Pons (tissue), 1 donor: ENCODE results near the gene RABL2B.

ENCODE experiments used
- DNase-seq: peaks from one replicate; pipeline ENCODE4 v3.0.0-alpha.2; 2016; ENCODE audit warnings: low spot score

RABL2B gene

DNA sequence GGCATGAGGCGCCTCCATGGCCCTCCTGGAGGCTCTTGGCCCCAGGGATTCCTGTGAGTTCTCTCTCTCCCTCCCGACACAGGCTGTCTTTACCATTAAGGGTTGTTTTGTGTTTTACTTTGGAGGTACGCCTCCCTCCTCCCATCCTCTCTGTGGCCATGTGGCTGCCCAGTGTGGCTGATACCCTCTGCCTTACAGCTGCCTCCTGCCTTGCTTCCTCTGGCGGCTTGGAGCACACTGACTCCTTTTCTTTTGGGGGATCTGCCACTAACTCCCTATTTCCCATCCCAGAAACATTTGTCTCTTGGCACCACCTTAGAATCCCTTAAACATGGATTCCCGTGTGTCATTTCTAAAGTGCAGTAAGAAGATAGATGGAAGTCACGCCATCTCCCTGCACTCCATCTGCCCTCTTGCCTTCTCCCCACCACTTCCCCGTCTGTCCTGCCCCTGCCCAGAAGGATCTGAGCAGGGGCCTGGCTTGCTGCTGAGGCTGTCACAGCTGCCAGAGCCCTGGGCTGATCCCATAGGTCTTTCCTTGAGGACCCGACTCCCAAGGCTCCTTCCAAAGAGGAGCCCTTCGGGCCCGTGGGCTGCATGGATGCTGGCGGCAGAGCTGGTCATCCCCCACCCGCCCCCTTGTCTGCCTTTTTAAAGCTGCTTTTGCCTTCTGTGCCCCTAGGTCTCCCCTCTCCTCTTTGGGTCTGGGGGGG, 60.6 kb downstream of the RABL2B start:
- DNase-seq: no peak

DNA sequence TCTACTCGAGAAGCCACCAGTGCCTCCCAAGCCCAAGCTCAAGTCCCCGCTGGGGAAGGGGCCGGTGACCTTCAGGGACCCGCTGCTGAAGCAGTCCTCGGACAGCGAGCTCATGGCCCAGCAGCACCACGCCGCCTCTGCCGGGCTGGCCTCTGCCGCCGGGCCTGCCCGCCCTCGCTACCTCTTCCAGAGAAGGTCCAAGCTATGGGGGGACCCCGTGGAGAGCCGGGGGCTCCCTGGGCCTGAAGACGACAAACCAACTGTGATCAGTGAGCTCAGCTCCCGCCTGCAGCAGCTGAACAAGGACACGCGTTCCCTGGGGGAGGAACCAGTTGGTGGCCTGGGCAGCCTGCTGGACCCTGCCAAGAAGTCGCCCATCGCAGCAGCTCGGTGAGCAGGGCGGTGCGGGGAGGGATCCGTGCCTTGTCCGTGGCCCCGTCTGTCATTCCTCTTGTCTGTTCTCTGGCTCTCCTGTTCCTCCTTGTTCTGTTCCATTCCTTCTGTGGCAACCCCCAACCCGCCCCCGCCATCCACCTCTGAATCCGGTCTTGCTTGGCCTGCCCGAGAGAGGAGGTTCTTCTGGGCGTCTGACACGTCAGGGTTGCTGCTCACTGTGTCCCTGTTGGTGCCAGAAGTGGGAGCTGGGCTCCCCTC, 61.3 kb downstream of the RABL2B start:
- no peak for DNase-seq

DNA sequence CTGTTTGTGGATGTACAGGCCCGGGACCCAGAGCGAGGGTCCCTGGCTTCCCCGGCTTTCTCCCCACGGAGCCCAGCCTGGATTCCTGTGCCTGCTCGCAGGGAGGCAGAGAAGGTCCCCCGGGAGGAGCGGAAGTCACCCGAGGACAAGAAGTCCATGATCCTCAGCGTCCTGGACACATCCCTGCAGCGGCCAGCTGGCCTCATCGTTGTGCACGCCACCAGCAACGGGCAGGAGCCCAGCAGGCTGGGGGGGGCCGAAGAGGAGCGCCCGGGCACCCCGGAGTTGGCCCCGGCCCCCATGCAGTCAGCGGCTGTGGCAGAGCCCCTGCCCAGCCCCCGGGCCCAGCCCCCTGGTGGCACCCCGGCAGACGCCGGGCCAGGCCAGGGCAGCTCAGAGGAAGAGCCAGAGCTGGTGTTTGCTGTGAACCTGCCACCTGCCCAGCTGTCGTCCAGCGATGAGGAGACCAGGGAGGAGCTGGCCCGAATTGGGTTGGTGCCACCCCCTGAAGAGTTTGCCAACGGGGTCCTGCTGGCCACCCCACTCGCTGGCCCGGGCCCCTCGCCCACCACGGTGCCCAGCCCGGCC, 62.1 kb downstream of the RABL2B start:
- no peak for DNase-seq

DNA sequence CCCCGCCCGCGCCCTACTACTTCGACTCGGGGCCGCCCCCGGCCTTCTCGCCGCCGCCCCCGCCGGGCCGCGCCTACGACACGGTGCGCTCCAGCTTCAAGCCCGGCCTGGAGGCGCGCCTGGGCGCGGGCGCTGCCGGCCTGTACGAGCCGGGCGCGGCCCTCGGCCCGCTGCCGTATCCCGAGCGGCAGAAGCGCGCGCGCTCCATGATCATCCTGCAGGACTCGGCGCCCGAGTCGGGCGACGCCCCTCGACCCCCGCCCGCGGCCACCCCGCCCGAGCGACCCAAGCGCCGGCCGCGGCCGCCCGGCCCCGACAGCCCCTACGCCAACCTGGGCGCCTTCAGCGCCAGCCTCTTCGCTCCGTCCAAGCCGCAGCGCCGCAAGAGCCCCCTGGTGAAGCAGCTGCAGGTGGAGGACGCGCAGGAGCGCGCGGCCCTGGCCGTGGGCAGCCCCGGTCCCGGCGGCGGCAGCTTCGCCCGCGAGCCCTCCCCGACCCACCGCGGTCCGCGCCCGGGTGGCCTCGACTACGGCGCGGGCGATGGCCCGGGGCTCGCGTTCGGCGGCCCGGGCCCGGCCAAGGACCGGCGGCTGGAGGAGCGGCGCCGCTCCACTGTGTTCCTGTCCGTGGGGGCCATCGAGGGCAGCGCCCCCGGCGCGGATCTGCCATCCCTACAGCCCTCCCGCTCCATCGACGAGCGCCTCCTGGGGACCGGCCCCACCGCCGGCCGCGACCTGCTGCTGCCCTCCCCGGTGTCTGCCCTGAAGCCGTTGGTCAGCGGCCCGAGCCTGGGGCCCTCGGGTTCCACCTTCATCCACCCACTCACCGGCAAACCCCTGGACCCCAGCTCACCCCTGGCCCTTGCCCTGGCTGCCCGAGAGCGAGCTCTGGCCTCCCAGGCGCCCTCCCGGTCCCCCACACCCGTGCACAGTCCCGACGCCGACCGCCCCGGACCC, 62.9 kb downstream of the RABL2B start:
- DNase-seq: no peak

DNA sequence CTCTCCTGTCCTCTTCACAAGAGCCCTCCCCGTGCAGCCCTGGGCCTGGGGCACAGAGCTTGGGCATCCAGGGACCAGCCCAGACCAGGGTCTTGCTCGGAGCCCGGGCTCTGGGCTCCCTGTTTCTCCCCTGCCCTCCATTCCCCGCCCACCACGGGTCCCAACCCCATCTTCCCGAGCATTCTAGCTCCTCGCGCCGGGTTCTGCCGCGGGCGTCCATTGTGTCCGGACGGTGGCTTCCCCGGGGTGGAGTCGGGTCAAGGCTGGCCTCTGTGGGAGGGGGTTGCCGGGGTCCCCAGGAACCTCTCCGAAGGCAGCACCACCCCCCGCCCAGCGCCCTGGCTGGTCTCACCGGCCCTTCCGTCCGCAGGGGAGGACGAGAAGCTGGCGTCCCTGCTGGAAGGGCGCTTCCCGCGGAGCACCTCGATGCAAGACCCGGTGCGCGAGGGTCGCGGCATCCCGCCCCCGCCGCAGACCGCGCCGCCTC, 63.6 kb downstream of the RABL2B start:
- DNase-seq: no peak

DNA sequence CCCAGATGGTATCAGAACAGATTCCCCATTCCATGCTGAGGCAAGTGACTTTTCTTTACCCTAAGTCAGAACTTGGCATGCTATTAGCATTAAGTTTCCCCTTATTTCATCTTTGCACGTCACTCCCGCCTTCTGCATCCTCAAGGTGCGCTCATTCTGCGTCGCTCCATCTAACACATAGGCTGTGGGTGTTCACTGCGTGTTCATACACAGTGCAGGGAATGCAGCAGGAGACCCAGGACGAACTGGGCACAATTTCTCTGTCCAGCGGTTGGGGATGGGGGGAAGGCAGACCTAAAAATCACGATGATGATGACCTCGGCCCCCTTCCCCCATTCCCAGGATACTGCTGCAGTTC, 65.1 kb downstream of the RABL2B start:
- DNase-seq: no peak

DNA sequence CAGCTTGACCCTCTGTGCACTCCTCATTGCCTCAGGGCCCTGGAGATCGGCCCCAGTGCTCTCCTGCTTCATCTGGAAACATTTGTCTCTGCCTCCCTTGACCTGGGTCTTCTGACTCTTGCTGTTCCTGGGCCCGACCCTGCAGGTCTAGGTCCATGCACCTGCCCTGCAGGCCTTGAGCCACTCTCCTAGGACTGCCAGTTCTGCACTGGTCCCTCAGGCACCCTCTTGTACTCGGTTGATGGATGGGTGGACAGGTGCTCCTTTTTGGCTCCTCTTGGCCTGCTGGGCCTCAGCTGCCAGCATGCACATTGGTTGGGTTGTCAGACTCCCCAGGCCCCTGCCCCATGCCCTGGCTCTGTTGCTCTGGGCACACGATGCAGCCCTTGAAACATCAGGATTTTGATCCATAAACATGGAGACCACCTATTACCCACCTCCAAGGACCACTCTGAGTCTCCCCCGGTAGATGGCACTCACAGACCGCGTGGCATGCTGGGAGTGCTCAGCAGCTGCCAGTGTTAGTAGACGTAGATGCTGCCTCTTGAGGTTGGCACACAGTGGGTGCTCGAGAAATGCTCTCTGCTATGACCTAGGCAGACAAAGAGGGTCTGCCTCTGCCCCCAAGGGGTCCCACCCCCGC, 65.6 kb downstream of the RABL2B start:
- DNase-seq: no peak
